Stomach (tissue), 4 donors: ENCODE measurements around the gene ZKSCAN7.
"Not testable (repeated sequence)": the region's sequence is repeated elsewhere in the genome, so short reads cannot be mapped to it uniquely, and the experiment has no call there.

Experiments used
- CTCF ChIP-seq, 7 experiments: fragments of 450-650 bp in 4 of 7; fragments of 200-600 bp in 3 of 7; sonication (generic) in 3 of 7; IDR thresholded peaks; one replicate each; pipeline ENCODE4 v1.5.1; 2016 to 2019; ENCODE audit warnings: antibody characterized with exemption in 7 of 7, control low read depth in 2 of 7, mild to moderate bottlenecking in 1 of 7
- EP300 ChIP-seq: sonication (generic); formaldehyde crosslinking; IDR thresholded peaks from one replicate; pipeline ENCODE4 v1.6.1; 2017; ENCODE audit warnings: antibody characterized with exemption
- POLR2A ChIP-seq, 4 donors: fragments of 450-650 bp; IDR thresholded peaks; one replicate each; pipeline ENCODE4 v1.6.1; 2016; ENCODE audit warnings: antibody characterized with exemption in 4 of 4, control low read depth in 2 of 4, mild to moderate bottlenecking in 1 of 4, moderate library complexity in 1 of 4
- POLR2AphosphoS5 ChIP-seq, 3 donors: sonication (generic); formaldehyde crosslinking; IDR thresholded peaks; one replicate each; pipeline ENCODE4 v1.6.1; 2016; ENCODE audit warnings: antibody characterized with exemption in 3 of 3

GRCh38 chr3:44579749-44580148 lies 24.8 kb downstream of the ZKSCAN7 start:
- TF ChIP-seq POLR2A (IDR thresholded peaks at IDR 0.05); CTCF (IDR thresholded peaks at IDR 0.05); EP300; POLR2AphosphoS5 (IDR thresholded peaks at IDR 0.05): not testable (repeated sequence)
